Kidney capillary endothelial cell (primary cell): ENCODE data around the gene CELF5.
"Not testable (repeated sequence)": the region's sequence is repeated elsewhere in the genome, so short reads cannot be mapped to it uniquely, and the experiment has no call there.

Source experiments
- DNase-seq: peaks from one replicate; pipeline ENCODE4 v3.0.0-alpha.2; 2018; ENCODE audit warnings: low spot score

Gene CELF5

DNA sequence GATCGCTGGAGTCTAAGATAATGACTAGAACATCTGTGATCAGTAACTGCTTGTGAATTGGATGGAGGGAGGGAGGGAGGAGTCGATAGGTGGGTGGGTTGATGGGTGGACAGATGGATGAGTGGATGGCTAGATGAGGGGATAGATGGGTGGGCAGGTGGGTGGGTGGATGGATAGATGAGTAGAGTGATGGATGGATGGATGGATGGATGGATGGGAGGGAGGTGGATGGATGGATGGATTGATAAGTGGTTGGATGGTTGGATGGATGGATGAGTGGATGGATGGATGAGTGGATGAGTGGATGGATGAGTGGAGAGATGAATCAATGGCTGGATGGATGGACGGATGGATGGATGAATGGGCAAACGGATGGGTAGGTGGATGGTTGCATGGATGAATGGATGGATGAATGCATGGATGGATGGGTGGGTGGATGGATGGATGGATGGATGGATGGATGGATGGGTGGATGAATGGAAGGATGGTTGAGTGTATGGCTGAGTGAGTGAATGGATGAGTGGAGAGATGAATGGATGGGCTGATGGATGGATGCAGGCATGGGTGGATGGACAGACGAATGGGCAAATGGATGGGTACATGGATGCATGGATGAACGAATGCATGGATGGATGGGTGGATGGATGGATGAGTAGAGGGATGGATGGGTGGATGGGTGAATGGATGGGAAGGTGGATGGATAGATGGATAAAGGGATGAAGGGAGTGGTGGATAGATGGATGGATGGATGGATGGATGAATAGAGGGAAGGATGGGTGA, 97.9 kb downstream of the CELF5 start:
- DNase-seq = no peak

DNA sequence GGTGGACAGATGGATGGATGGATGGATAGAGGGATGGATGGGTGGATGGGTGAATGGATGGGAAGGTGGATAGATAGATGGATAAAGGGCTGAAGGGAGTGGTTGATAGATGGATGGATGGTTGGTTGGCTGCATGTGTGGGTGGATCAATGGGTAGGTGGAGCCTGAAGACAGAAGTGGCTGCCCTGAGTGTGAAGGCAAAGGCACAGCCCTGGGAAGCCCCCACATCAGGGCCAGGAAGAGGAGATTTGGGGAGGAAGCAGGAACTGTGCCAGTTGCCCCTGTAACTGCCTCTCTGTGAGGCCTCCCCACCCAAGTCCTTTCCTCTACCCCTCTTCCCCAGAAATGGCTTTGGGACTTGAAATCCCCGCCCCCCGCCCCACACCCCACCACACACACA, 98.6 kb downstream of the CELF5 start:
- no peak for DNase-seq

DNA sequence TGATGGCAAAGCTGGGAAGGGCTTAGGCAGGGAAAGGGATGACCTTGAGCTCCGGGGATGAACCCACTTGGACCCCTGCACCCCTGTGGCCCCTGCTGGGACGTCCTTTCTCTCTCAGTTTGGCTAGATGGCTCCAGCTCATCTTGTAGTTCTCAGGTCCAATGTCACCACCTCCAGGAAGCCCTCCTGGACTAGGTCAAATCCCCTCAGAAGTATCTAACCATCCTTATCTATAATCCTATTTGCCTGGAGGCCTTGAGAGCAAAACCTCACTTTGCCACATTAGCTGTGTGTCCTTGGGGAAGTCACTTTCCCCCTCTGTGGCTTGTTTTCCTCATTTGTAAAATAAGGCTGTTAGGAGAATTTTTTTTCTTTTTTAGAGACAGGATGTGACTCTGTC, 99.2 kb downstream of the CELF5 start:
- DNase-seq = no peak

- no peak for DNase-seq
Observed at GRCh38 chr19:3324405-3324856, 100.0 kb downstream of the CELF5 start.

DNA sequence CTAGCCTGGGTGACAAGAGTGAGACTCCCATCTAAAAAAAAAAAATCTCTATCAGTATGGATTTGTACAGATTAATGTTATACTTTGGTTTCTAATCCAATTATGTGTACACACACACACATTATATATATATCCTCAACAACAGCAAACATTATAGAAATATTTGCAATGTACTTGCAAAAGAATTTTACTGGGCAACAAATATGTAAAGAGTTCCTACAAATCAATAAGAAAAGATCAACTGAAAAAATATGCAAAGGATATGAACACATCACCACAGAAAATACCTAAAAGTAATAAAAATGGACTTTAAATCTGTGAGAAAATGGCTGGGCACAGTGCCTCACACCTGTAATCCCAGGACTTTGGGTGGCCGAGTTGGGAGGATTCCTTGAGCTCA, 101.0 kb downstream of the CELF5 start:
- no peak for DNase-seq

GRCh38 chr19:3328743-3329142, 104.3 kb downstream of the CELF5 start:
- no peak for DNase-seq

DNA sequence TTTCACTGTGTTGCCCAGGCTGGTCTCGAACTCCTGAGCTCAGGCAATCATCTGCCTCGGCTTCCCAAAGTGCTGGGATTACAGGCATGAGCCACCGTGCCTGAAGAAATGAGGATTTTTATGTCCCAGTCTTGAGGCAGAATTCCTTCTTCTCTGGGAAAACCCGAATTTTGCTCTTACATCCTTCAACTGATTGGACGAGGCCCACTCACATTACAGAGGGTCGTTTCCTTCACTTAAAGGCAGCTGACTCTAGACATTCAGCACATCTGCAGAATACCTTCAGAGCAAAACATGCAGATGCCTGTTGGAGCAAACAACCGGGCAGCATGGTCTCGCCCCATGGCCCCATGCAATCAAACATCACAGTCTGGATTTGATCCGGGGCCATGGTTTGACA, 105.6 kb downstream of the CELF5 start:
- no peak for DNase-seq

DNA sequence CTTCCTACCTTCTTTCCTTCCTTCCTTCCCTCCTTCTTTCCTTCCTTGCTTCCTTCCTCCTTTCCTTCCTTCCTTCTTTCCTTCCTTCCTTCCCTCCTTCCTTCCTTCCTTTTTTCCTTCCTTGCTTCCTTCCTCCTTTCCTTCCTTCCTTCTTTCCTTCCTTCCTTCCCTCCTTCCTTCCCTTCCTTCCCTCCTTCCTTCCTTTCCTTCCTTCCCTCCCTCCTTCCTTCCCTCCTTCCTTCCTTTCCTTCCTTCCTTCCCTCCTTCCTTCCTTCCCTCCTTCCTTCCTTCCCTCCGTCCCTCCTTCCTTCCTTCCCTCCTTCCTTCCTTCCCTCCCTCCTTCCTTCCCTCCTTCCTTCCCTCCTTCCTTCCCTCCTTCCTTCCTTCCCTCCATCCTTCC, 107.8 kb downstream of the CELF5 start:
- DNase-seq = not testable (repeated sequence)

DNA sequence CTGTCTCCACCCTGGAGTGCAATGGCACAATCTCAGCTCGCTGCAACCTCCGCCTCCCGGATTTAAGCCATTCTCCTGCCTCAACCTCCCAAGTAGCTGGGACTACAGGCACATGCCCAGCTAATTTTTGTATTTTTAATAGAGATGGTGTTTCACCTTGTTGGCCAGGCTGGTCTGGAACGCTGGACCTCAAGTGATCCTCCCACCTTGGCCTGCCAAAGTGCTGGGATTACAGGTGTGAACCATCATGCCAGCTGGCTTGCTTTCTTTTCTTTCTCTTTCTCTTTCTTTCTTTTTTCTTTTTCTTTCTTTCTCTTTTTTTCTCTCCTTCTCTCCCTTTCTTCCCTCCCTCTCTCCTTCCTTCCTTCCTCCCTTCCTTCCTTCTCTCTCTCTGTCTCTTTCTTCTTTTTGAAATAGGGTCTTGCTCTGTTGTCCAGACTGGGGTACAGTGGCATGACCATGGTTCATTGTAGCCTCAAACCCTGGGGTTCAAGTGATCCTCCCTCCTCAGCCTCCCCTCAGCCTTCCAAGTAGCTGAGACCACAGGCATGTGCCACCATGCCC, 108.6 kb downstream of the CELF5 start:
- DNase-seq = no peak

DNA sequence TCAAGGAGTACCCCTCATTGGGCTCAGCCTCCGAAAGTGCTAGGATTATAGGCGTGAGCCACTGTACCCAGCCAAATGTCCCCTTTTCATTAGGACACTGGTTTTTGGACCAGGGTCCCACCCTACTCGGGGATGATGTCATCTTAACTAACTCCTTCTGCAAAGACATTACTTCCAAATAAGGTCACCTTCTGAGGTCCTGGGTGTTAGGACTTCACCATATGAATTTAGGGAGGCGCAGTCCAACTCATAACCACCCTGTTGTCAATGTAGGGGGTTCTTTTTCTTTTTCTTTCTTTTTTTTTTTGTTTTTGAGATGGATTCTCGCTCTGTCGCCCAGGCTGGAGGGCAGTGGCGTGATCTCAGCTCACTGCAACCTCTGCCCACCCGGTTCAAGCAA, 109.2 kb downstream of the CELF5 start:
- no peak for DNase-seq

- DNase-seq = not testable (repeated sequence)
Observed at GRCh38 chr19:3334749-3335430, 110.4 kb downstream of the CELF5 start.

- no peak for DNase-seq
Observed at GRCh38 chr19:3335431-3336350, 111.2 kb downstream of the CELF5 start.

DNA sequence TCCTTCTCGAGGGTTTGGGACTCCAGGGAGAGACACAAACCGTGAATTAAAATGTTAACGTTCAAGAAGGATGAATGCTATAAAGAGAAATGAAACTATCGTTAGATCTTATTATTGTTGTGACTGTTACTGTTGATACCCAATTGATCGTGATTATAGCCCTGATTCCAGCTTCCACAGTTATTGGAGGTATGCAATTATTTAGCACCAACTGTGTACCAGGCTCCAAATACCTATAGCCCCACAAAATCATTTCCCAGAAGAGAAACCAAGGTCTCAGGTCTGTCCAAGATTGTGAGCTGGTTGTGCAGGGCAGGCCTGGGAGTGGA, 111.9 kb downstream of the CELF5 start:
- no peak for DNase-seq

GRCh38 chr19:3336680-3337523, 112.4 kb downstream of the CELF5 start:
- DNase-seq = no peak

DNA sequence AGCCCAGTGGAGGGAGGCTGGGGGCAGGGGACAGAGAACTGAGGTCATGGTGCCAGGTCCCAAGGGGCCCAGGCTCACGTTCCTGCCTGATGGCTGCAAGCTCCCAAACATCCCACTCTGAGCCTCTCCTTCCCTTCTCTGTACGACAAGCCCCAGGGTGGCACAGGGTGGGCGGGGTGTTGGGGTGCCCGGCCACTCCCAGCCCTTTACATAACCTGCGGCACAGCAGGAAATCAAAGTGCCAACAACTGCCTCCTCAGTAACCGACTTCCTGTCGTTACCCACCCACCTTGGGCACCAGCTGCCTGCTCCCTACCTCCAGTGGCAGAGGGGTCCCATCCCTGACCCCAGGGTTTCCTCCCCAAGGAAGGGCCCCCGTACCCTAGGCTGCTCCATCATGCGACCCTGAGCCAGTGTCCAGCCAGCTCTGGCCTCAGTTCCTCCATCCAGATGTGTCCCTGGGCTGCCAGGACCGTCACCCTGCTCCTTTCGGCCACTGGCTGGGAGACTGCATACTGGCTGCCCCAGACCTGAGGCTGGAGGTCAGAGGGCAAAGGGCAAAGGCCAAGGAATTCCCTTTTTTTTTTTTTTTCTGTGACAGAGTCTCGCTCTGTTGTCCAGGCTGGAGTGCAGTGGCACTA, 114.2 kb downstream of the CELF5 start:
- DNase-seq = no peak

DNA sequence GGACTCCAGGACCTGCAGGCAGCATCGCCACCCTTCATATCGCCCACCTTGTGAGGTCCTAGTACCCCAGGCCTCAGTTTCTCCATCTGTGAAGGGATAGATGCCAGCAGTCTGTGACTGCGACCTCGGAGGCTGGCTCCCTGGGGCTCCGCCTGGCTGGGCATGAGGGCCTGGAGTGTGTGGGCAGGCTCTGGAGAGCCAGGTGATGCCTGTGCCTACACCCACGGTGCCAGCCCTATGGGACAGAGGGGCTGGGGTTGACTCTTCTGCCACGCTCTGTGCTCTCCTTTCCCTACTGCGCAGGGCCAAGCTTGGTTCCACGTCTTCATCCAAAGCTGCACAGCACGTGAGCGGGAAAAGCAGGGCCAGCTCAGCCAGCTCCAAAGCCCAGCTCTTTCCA, 115.9 kb downstream of the CELF5 start:
- DNase-seq = no peak

DNA sequence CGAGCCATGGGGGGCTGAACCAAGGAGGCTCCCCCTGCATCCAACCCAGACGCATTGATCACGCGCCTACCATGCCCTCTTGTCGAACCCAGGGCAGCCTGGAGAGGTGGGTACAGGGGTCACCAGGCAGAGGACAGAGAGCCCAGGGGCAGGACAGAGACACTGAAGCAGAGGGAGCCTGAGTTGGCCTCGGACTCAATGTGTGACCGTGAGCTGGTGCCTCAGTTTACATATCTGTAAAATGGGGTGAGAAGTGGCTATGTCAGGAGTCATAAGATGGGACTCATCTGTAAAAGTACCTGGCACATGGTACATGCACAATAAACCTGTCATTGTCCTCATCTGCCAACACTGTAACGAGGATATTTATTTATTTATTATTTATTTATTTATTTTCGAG, 117.8 kb downstream of the CELF5 start:
- no peak for DNase-seq

DNA sequence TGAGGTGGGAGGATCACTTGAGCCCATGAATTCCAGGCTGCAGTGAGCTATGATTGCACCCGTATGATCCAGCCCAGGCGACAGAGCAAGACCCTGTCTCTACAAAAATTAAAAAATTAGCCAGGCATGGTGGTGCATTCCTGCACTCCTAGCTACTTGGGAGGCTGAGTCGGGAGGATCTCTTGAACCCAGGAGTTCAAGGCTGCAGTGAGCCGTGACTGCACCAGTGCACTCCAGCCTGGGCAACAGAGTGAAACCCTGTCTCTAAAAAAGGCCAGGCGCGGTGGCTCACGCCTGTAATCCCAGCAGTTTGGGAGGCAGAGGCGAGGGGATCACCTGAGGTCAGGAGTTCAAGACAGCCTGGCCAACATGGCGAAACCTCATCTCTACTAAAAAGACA, 118.5 kb downstream of the CELF5 start:
- DNase-seq = not testable (repeated sequence)

DNA sequence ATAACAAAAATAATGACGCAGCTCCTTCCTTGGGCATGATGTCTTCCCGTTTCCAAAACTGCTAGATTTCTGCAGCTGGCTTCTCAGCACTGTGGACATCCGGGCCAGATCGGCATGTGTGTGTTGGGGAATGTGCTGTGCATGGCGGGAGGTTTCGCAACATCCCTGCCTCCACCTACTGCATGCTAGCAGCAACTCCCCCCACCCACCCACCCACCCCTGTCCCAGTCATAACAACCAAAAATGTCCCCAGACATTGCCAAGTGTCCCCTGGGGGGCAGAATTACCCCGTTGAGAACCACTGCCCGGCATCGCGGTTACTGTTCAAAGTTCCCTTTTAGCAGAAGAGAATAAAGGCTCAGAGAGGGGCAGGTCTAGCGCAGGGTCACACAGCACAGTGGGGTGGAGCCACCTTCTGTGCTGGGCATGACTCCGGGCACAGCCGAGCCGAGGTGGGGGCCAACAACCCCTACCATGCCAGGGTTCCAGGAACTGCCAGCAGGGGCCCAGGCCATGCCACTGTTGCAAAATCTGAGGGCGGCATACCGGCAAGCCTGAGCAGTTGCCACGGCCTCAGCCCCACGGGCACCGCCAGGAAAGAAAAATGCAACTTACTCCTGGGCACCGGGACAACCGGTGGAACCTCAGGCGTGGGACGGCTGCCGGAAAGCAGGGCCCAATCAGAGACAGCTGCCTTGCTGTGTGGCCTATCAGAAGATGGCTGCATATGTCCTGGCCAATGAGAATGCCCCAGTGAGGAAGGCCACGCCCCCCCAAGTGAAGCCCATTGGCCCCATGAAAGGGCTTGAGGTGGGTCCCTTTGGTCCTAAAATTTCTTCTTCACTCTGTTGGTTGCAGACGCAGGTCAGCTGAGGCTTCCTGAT, 119.4 kb downstream of the CELF5 start:
- DNase-seq = no peak
